ENCODE results near the gene WWP2.

DNA sequence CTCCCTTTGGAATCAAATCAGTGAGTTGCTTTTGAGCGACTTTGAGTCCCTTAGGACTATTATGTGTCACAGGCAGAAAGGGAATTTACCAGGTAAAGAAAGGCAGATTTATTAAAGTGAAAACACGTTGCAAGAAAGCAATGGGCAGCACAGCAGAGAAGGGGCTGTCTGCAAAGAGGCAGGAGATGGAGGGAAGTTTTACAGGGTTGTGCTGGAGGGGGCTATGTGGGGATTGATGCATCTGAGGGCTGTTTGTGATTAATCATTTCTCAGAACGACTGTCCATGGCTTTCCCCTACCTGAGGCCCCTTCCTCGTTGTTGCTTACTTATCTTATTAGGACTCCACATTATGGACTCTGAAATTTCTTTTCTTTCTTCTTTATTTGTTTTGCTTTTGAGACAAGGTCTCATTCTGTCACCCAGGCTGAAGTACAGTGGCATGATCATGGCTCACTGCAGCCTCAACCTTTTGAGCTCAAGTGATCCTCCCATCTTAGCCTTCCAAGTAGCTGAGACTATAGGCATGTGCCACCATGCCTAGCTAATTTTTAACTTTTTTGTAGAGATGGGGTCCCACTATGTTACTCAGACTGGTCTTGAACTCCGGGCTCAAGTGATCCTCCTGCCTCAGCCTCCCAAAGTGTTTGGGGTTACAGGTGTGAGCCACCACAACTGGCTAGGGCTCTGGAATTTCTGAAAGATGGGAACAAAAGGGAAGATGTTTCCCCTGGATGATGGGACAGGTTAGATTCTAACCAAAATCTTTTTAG lies 5.5 kb downstream of the WWP2 start:
- TF ChIP-seq EZH2 (IDR thresholded peaks at IDR 0.05) (no peak), POLR2AphosphoS5 (IDR thresholded peaks at IDR 0.05; ENCODE audit: borderline replicate concordance, low read depth, low read length) (no peak)

Measured in SK-N-MC (cell line).